GM18858 (cell line): ENCODE measurements around the gene TP73.
A peak's percentile ranks its signal among the peaks of the same experiment; 100 is the strongest.
"Not testable (repeated sequence)": the region's sequence is repeated elsewhere in the genome, so short reads cannot be mapped to it uniquely, and the experiment has no call there.

Source experiments
- ATAC-seq: cut with Tn5 transposase; IDR thresholded peaks from one replicate; pipeline ENCODE4 v1.9.1; 2021; ENCODE audit not compliant: unreplicated experiment

Gene TP73

GRCh38 chr1:3618531-3618880 lies 33.8 kb upstream of the TP73 start:
- no peak for ATAC-seq

GRCh38 chr1:3618881-3619671 lies 33.2 kb upstream of the TP73 start:
- ATAC-seq = no peak

- no peak for ATAC-seq
Measured at GRCh38 chr1:3620708-3621107, 31.6 kb upstream of the TP73 start.

- not testable (repeated sequence) for ATAC-seq
Measured at GRCh38 chr1:3621151-3621671, 31.1 kb upstream of the TP73 start.

GRCh38 chr1:3622102-3622501 lies 30.2 kb upstream of the TP73 start:
- not testable (repeated sequence) for ATAC-seq

- ATAC-seq = no peak
Measured at GRCh38 chr1:3623441-3624199, 28.7 kb upstream of the TP73 start.

GRCh38 chr1:3624200-3625136 lies 27.8 kb upstream of the TP73 start, which contains the start of gene TPRG1L:
Gene TPRG1L, plus strand, starts transcription at chr1:3625015. Its CDS starts 58 bp downstream, at chr1:3625073.
- ATAC-seq = peak; percentile 84

- no peak for ATAC-seq
Measured at GRCh38 chr1:3625151-3625907, 27.0 kb upstream of the TP73 start.

GRCh38 chr1:3626025-3626424 lies 26.3 kb upstream of the TP73 start:
- ATAC-seq = no peak

- ATAC-seq = no peak
Measured at GRCh38 chr1:3627515-3628253, 24.6 kb upstream of the TP73 start.

- no peak for ATAC-seq
Measured at GRCh38 chr1:3628445-3628844, 23.9 kb upstream of the TP73 start.

GRCh38 chr1:3629561-3630160 lies 22.7 kb upstream of the TP73 start:
- ATAC-seq = no peak

- no peak for ATAC-seq
Measured at GRCh38 chr1:3630161-3630611, 22.1 kb upstream of the TP73 start.

GRCh38 chr1:3630914-3631313 lies 21.4 kb upstream of the TP73 start:
- ATAC-seq = no peak

GRCh38 chr1:3631320-3632260 lies 20.7 kb upstream of the TP73 start:
- ATAC-seq = no peak

- no peak for ATAC-seq
Measured at GRCh38 chr1:3632298-3632697, 20.0 kb upstream of the TP73 start.

GRCh38 chr1:3632716-3633343 lies 19.5 kb upstream of the TP73 start:
- ATAC-seq = no peak
